Upper lobe of right lung (tissue), 1 donor: ENCODE results near the gene HTT. TPM values are rescaled to one million over a fixed set of nuclear protein-coding genes. Genes with fewer than 3 reads are reported as not detected.

Experiments
- ATAC-seq: fragments of 200-7000 bp; cut with Tn5 transposase; one replicate; pipeline ENCODE4 v1.9.1; 2020; ENCODE audit warnings: mild to moderate bottlenecking, moderate library complexity
- DNase-seq: peaks from one replicate; pipeline ENCODE4 v3.0.0-alpha.2; 2020
- H3K27ac ChIP-seq: fragments of 200-600 bp; one replicate; pipeline ENCODE4 v1.8.0; 2022
- H3K27me3 ChIP-seq: fragments of 200-600 bp; one replicate; pipeline ENCODE4 v1.8.0; 2022; ENCODE audit warnings: mild to moderate bottlenecking
- H3K36me3 ChIP-seq: fragments of 200-600 bp; one replicate; pipeline ENCODE4 v1.8.0; 2022
- H3K4me1 ChIP-seq: fragments of 200-600 bp; one replicate; pipeline ENCODE4 v1.8.0; 2022
- H3K4me3 ChIP-seq: fragments of 200-600 bp; one replicate; pipeline ENCODE4 v1.8.0; 2022; ENCODE audit warnings: mild to moderate bottlenecking
- H3K9me3 ChIP-seq: fragments of 200-600 bp; one replicate; pipeline ENCODE4 v1.8.0; 2022
- intact Hi-C: fragments of 100-400 bp; cut with DNase I; formaldehyde crosslinking; loops from one replicate; pipeline ENCODE4 v1.11.0; 2022
- total RNA-seq: library from RNA; stranded (reverse); fragmentation: NEBNext Ultra II Directional; extraction: Animal tissue kit (Norgen Biotek cat#: 25700); gene quantifications from one replicate; pipeline ENCODE4 v1.2.1, GENCODE V29; 2021
- TF ChIP-seq, protein P1 (sequence below): fragments of 200-600 bp; IDR thresholded peaks from one replicate; pipeline ENCODE4 v1.8.0; 2022; ENCODE audit warnings: antibody characterized with exemption
- donor health status: DM: no; HTN: yes; CAD: no; lungs with severe emphysema.

HTT gene
- total RNA-seq, 1 donor from 2014 or later: 73.6 TPM

DNA sequence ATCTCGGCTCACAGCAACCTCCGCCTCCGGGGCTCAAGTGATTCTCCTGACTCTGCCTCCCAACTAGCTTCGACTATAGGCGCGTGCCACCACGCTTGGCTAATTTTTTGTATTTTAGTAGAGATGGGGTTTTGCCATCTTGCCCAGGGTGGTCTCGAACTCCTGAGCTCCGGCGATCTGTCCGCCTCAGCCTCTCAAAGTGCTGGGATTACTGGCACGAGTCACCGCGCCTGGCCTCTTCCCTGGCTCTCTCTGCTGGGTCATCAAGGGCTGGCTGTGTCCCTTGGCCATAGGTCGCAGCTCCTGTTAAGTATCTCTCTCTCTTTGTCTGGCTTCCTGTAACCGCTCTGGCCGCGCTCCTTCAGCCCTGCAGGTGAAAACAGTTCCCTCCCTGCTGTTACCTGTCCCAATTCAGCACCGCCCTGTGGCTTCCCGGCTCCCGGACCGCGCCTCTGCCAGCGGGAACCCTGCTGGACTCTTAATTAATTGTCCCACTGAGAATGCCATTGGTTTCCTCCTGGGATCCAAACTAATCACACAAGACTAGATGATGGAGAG, 217.0 kb downstream of the HTT start:
- H3K4me3 ChIP-seq: peak overlapping the region; percentile 76
- intact Hi-C loops: no loop called here
- H3K27me3 ChIP-seq: no peaks in the 10 kb centered on the region
- ATAC-seq: peak; percentile 11
- H3K27ac ChIP-seq: peak overlapping the region; percentile 91
- H3K9me3 ChIP-seq: no peaks in the 10 kb centered on the region
- H3K36me3 ChIP-seq: no peaks in the 10 kb centered on the region
- H3K4me1 ChIP-seq: peaks cover 20% of the 10 kb centered on the region
- DNase-seq: peak; percentile 81
- TF ChIP-seq, protein P1, sequence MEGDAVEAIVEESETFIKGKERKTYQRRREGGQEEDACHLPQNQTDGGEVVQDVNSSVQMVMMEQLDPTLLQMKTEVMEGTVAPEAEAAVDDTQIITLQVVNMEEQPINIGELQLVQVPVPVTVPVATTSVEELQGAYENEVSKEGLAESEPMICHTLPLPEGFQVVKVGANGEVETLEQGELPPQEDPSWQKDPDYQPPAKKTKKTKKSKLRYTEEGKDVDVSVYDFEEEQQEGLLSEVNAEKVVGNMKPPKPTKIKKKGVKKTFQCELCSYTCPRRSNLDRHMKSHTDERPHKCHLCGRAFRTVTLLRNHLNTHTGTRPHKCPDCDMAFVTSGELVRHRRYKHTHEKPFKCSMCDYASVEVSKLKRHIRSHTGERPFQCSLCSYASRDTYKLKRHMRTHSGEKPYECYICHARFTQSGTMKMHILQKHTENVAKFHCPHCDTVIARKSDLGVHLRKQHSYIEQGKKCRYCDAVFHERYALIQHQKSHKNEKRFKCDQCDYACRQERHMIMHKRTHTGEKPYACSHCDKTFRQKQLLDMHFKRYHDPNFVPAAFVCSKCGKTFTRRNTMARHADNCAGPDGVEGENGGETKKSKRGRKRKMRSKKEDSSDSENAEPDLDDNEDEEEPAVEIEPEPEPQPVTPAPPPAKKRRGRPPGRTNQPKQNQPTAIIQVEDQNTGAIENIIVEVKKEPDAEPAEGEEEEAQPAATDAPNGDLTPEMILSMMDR: no peak

DNA sequence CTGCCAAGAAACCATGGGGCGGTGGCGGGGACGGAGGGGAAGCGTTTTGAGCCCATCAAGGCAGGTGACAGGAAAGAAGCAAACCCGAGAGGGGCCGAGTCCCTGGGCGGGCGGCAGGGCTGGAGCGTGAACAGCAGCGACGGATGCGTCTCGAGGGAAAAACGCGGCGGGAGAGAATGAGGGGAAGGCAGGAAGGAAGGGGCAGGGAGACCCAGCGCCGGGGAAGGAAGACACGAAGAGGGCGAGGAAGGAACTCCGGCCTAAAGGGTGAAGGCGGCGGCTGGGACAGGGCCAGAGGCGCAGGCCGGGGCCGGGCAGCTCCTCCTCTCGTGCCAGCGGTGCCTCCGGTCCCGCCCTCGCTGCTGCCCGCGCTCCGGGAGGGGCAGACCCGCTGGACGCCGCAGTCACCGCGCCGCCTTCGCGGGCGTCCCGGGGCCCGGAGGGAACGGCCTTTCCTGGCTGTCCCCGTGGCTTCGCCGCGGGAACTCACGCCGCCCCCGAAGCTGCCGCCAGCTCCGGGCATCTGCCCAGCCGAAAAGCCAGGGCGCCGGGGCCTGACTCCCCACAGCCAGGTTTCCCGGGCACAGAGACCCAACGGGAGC, 217.6 kb downstream of the HTT start:
- Histone ChIP-seq H3K36me3 (no peaks in the 10 kb centered on the region), H3K27ac (peak overlapping the region; percentile 91), H3K27me3 (no peaks in the 10 kb centered on the region), H3K4me3 (peak overlapping the region; percentile 76), H3K9me3 (no peaks in the 10 kb centered on the region), H3K4me1 (peaks cover 20% of the 10 kb centered on the region)
- TF ChIP-seq, protein P1: no peak
- intact Hi-C loops: no loop called here
- ATAC-seq (peak; percentile 77), DNase-seq (peak; percentile 90)

GRCh38 chr4:3292571-3293400, 218.3 kb downstream of the HTT start, which contains the start of gene RGS12:
TSS of gene RGS12 (plus strand) at chr4:3293021. CDS start at chr4:3316171, 23,150 bp downstream.
- H3K4me1 ChIP-seq: peaks cover 20% of the 10 kb centered on the region
- TF ChIP-seq, protein P1: no peak
- H3K9me3 ChIP-seq: no peaks in the 10 kb centered on the region
- peak within 1 kb of the TSS; percentile 76 for H3K4me3 ChIP-seq
- peak within 1 kb of the TSS; percentile 91 for H3K27ac ChIP-seq
- ATAC-seq (peak; percentile 94), DNase-seq (peak; percentile 98)
- intact Hi-C loops: no loop called here
- H3K27me3 ChIP-seq: no peaks in the 10 kb centered on the region
- H3K36me3 ChIP-seq: no peaks in the 10 kb centered on the region

Other genes starting within 250 kb of the HTT start
- 286 TPM for gene ADD1, start 230.8 kb upstream of the HTT start, total RNA-seq
- gene NOP14, start 111.3 kb upstream of the HTT start, total RNA-seq: 21.4 TPM
- gene GRK4, start 111.1 kb upstream of the HTT start, total RNA-seq: 8.0 TPM
- gene HTT-AS, start 143 bp upstream of the HTT start, total RNA-seq: not detected
- gene MSANTD1, start 174.5 kb downstream of the HTT start, total RNA-seq: 1.0 TPM
- gene RGS12, start 218.3 kb downstream of the HTT start, total RNA-seq: 58.2 TPM